HEK293 (cell line): Measurements from ENCODE around the gene PSMD13.

ENCODE experiments used
- CTCF ChIA-PET: fragments of 350-600 bp; formaldehyde crosslinking; extraction: SDS; loops from one replicate; lab custom pipeline; 2021; ENCODE audit warnings: antibody characterized with exemption; lab: Yijun Ruan, JAX
- POLR2A ChIA-PET: fragments of 300-600 bp; formaldehyde crosslinking; extraction: SDS; loops from one replicate; lab custom pipeline; 2020; ENCODE audit warnings: antibody characterized with exemption, inconsistent platforms; lab: Yijun Ruan, JAX
- H3K27ac ChIP-seq: fragments of 200-500 bp; sonication (Bioruptor generic); 2 replicates; pipeline ENCODE4 v1.5.1; 2014; ENCODE audit warnings: low read depth, low read length, control low read depth, inconsistent platforms; ENCODE audit errors: extremely low read depth
- H3K36me3 ChIP-seq, 2 experiments: fragments of 200-500 bp in 1 of 2; sonication (Bioruptor generic) in 1 of 2; 1 replicate in 1 of 2; 2 replicates in 1 of 2; pipeline ENCODE4 v1.5.1; 2014 to 2017; ENCODE audit warnings: inconsistent platforms in 2 of 2, low read length in 2 of 2; ENCODE audit not compliant: control insufficient read depth in 2 of 2, insufficient read depth in 1 of 2
- H3K4me1 ChIP-seq: fragments of 200-500 bp; sonication (Bioruptor generic); 2 replicates; pipeline ENCODE4 v1.5.1; 2014; ENCODE audit warnings: mild to moderate bottlenecking, low read length, inconsistent platforms; ENCODE audit not compliant: control insufficient read depth, insufficient read depth
- H3K4me3 ChIP-seq: 2 replicates; pipeline ENCODE4 v1.5.1; 2011; ENCODE audit warnings: low read depth, mild to moderate bottlenecking, control low read depth, low read length, moderate library complexity
- H3K9me3 ChIP-seq: fragments of 200-500 bp; sonication (Bioruptor generic); 2 replicates; pipeline ENCODE4 v1.5.1; 2014; ENCODE audit warnings: low read depth, low read length, inconsistent platforms; ENCODE audit not compliant: control insufficient read depth, insufficient read depth
- AEBP2 ChIP-seq: fragments of 450-650 bp; formaldehyde crosslinking; IDR thresholded peaks from 2 replicates; pipeline ENCODE4 v1.5.1; 2016; ENCODE audit warnings: missing biosample characterization, missing genetic modification characterization, borderline replicate concordance
- ATF2 ChIP-seq: fragments of 450-650 bp; formaldehyde crosslinking; IDR thresholded peaks from 2 replicates; pipeline ENCODE4 v1.5.1; 2016; ENCODE audit warnings: missing biosample characterization, missing genetic modification characterization, low read depth
- CTCF ChIP-seq: fragments of 450-650 bp; formaldehyde crosslinking; IDR thresholded peaks from 2 replicates; pipeline ENCODE4 v1.5.1; 2016; ENCODE audit warnings: missing biosample characterization, missing genetic modification characterization
- GFI1B ChIP-seq: fragments of 450-650 bp; formaldehyde crosslinking; IDR thresholded peaks from 2 replicates; pipeline ENCODE4 v1.5.1; 2016; ENCODE audit warnings: missing biosample characterization, missing genetic modification characterization
- MEIS1 ChIP-seq: sonication (generic); formaldehyde crosslinking; IDR thresholded peaks from 2 replicates; pipeline ENCODE4 v1.8.1; 2022; ENCODE audit warnings: missing genetic modification reagents, mild to moderate bottlenecking, borderline replicate concordance
- PRDM6 ChIP-seq: fragments of 450-650 bp; formaldehyde crosslinking; IDR thresholded peaks from 2 replicates; pipeline ENCODE4 v1.5.1; 2017; ENCODE audit warnings: missing biosample characterization, missing genetic modification characterization
- SCRT1 ChIP-seq: fragments of 450-650 bp; formaldehyde crosslinking; IDR thresholded peaks from 2 replicates; pipeline ENCODE4 v1.5.1; 2016; ENCODE audit warnings: missing biosample characterization, missing genetic modification characterization, borderline replicate concordance
- SCRT2 ChIP-seq: fragments of 450-650 bp; formaldehyde crosslinking; IDR thresholded peaks from 2 replicates; pipeline ENCODE4 v1.5.1; 2016; ENCODE audit warnings: missing biosample characterization, missing genetic modification characterization
- SP2 ChIP-seq: fragments of 450-650 bp; formaldehyde crosslinking; IDR thresholded peaks from 2 replicates; pipeline ENCODE4 v1.5.1; 2016; ENCODE audit warnings: missing biosample characterization, missing genetic modification characterization
- ZIC2 ChIP-seq: fragments of 450-650 bp; formaldehyde crosslinking; IDR thresholded peaks from 2 replicates; pipeline ENCODE4 v1.5.1; 2016; ENCODE audit warnings: missing biosample characterization, missing genetic modification characterization
- ZNF26 ChIP-seq: fragments of 450-650 bp; formaldehyde crosslinking; IDR thresholded peaks from 2 replicates; pipeline ENCODE4 v1.5.1; 2016; ENCODE audit warnings: missing biosample characterization, missing genetic modification characterization
- ZNF266 ChIP-seq: fragments of 450-650 bp; formaldehyde crosslinking; IDR thresholded peaks from 2 replicates; pipeline ENCODE4 v1.5.1; 2016; ENCODE audit warnings: missing biosample characterization, missing genetic modification characterization, low read depth
- ZNF350 ChIP-seq: fragments of 450-650 bp; formaldehyde crosslinking; IDR thresholded peaks from 2 replicates; pipeline ENCODE4 v1.5.0; 2017; ENCODE audit warnings: missing biosample characterization, mild to moderate bottlenecking, missing genetic modification characterization
- ZNF391 ChIP-seq: fragments of 450-650 bp; formaldehyde crosslinking; IDR thresholded peaks from 2 replicates; pipeline ENCODE4 v1.5.1; 2016; ENCODE audit warnings: low read depth, missing biosample characterization, missing genetic modification characterization, borderline replicate concordance
- ZNF449 ChIP-seq: fragments of 450-650 bp; formaldehyde crosslinking; IDR thresholded peaks from 2 replicates; pipeline ENCODE4 v1.5.1; 2017; ENCODE audit warnings: missing biosample characterization, mild to moderate bottlenecking, missing genetic modification characterization, moderate library complexity
- ZNF549 ChIP-seq: fragments of 450-650 bp; IDR thresholded peaks from 2 replicates; pipeline ENCODE4 v1.5.1; 2018; ENCODE audit warnings: missing biosample characterization, missing genetic modification characterization, mild to moderate bottlenecking, inconsistent platforms, moderate library complexity
- ZNF623 ChIP-seq: fragments of 450-650 bp; formaldehyde crosslinking; IDR thresholded peaks from 2 replicates; pipeline ENCODE4 v1.5.1; 2016; ENCODE audit warnings: missing biosample characterization, missing genetic modification characterization
- ZNF747 ChIP-seq: fragments of 450-650 bp; formaldehyde crosslinking; IDR thresholded peaks from 2 replicates; pipeline ENCODE4 v1.5.1; 2016; ENCODE audit warnings: missing biosample characterization, missing genetic modification characterization
- ZNF76 ChIP-seq: fragments of 450-650 bp; formaldehyde crosslinking; IDR thresholded peaks from 2 replicates; pipeline ENCODE4; 2016; ENCODE audit warnings: low read depth, missing biosample characterization, missing genetic modification characterization, borderline replicate concordance
- ZSCAN30 ChIP-seq: fragments of 450-650 bp; IDR thresholded peaks from 2 replicates; pipeline ENCODE4 v1.5.1; 2018; ENCODE audit warnings: missing biosample characterization, mild to moderate bottlenecking, missing genetic modification characterization, moderate library complexity
- ZXDB ChIP-seq: fragments of 450-650 bp; formaldehyde crosslinking; IDR thresholded peaks from 2 replicates; pipeline ENCODE4 v1.5.1; 2016; ENCODE audit warnings: missing biosample characterization, missing genetic modification characterization

PSMD13 gene

GRCh38 chr11:203945-204586, 32.7 kb upstream of the PSMD13 start (continued):
- TF ChIP-seq PRDM6 (tag by site-specific recombination): no peak
- TF ChIP-seq ZNF266 (tag by site-specific recombination): no peak
- TF ChIP-seq ATF2: no peak
- no peak for TF ChIP-seq ZNF76 (tag by site-specific recombination)
- TF ChIP-seq ZXDB (tag by site-specific recombination): no peak
- TF ChIP-seq GFI1B (tag by site-specific recombination): no peak
- TF ChIP-seq ZIC2 (tag by site-specific recombination): no peak
- no peak for TF ChIP-seq ZNF449 (tag by site-specific recombination)
- TF ChIP-seq ZNF747 (tag by site-specific recombination): no peak
- TF ChIP-seq ZNF350: no peak

- Histone ChIP-seq H3K4me1 (no peaks in the 10 kb centered on the region), H3K4me3 (no peak overlapping the region), H3K27ac (no peak overlapping the region), H3K9me3 (no peaks in the 10 kb centered on the region), H3K36me3 (peaks cover 0 to 38% of the 10 kb centered on the region in 2 experiments; a peak in 1 of 3 replicates)
- ChIA-PET POLR2A (no interaction called here), CTCF (interaction anchor here (0.7 kb wide), 1 partner anchor 160 kb away, joined by 4 read pairs; no protein-coding TSS in a partner anchor)
- no peak for TF ChIP-seq ZSCAN30
- TF ChIP-seq SCRT1 (tag by site-specific recombination): 0 out of 2 replicates have a peak, but pooled peaks have one; percentile 15
- TF ChIP-seq SCRT2 (tag by site-specific recombination): 0 out of 2 replicates have a peak, but pooled peaks have one; percentile 31
- TF ChIP-seq CTCF (tag by site-specific recombination): no peak
Measured at GRCh38 chr11:204587-205109, 32.1 kb upstream of the PSMD13 start.

- no peak overlapping the region for H3K4me3 ChIP-seq
- CTCF ChIA-PET: interaction anchor here (0.7 kb wide), 2 partner anchors 159 to 166 kb away, joined by 3 to 4 read pairs; no protein-coding TSS in a partner anchor
- TF ChIP-seq ZNF391 (no peak), ZNF26 (tag by site-specific recombination) (no peak), ZNF549 (tag by site-specific recombination) (no peak), MEIS1 (CRISPR knock-in tag) (no peak), SP2 (tag by site-specific recombination) (no peak), AEBP2 (tag by site-specific recombination) (no peak), ZNF623 (tag by site-specific recombination) (no peak)
Measured at GRCh38 chr11:205221-206001, 31.4 kb upstream of the PSMD13 start.

More at GRCh38 chr11:205221-206001, 31.4 kb upstream of the PSMD13 start:
- peaks cover 0 to 46% of the 10 kb centered on the region in 2 experiments; a peak in 1 of 3 replicates for H3K36me3 ChIP-seq
- no peak overlapping the region for H3K27ac ChIP-seq
- POLR2A ChIA-PET: interaction anchor here (2.1 to 2.2 kb wide), 2 partner anchors 30 to 33 kb away, joined by 13 to 16 read pairs; partner anchors contain the start of gene PSMD13
- H3K4me1 ChIP-seq: no peaks in the 10 kb centered on the region
- no peaks in the 10 kb centered on the region for H3K9me3 ChIP-seq
